WI38 (cell line): ENCODE results near the gene LBP.

Experiments
- H3K4me3 ChIP-seq: 2 replicates; pipeline ENCODE4 v1.5.1; 2011; ENCODE audit warnings: low read depth, mild to moderate bottlenecking, control low read depth, low read length
- TF ChIP-seq, protein P1 (sequence below): IDR thresholded peaks from 2 replicates; pipeline ENCODE4 v1.5.1; 2012; ENCODE audit warnings: low read depth, mild to moderate bottlenecking, control low read depth, low read length

LBP gene

DNA sequence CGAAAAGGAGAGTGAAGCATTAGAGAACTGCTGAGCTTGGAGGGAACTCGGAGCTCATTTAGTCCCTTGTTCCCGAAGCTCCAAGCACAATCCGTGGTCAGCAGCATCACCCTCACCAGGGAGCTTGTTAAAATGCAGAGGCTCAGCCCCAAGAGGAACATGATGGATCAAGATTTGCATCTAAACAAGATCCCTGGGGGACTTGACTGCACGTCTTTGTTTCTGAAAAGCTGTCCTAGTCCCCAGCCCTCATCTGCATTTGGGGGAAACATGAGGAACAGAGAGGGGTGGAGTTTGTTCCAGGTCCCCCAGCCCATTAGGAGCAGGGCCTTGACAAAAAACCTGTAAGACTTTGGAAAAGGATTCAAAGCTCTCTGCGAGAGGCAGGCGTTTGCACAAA is 4.1 kb upstream of the LBP start:
- H3K4me3 ChIP-seq = no peak overlapping the region
- TF ChIP-seq, protein P1, sequence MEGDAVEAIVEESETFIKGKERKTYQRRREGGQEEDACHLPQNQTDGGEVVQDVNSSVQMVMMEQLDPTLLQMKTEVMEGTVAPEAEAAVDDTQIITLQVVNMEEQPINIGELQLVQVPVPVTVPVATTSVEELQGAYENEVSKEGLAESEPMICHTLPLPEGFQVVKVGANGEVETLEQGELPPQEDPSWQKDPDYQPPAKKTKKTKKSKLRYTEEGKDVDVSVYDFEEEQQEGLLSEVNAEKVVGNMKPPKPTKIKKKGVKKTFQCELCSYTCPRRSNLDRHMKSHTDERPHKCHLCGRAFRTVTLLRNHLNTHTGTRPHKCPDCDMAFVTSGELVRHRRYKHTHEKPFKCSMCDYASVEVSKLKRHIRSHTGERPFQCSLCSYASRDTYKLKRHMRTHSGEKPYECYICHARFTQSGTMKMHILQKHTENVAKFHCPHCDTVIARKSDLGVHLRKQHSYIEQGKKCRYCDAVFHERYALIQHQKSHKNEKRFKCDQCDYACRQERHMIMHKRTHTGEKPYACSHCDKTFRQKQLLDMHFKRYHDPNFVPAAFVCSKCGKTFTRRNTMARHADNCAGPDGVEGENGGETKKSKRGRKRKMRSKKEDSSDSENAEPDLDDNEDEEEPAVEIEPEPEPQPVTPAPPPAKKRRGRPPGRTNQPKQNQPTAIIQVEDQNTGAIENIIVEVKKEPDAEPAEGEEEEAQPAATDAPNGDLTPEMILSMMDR = no peak

DNA sequence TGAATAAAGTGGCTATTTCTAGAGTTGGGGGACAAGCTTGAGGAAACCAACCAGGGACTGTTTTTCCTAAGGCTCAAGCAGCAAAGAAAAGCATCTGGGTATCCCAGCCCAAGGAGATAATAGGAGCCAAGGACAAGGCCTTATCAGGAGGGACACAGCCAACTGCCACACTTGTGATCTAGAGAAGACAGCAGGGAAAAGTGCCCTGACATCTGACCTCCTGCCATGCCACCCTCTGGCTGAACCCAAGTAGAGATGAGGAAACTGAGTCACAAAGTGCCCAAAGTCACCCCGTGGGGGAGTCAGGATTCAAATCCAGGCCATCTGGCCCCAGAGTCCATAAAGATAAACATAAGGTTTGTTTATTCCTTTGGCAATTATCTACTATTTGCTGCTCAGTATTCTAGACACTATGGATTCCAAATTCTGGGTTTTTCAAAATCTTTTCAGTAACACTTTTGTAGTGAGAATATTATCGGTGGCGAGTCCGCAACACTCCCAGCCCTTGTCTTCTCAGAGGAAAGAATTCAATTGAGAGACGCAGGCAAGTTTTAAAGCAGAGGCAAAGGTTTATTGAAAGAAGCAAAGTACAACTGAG is 3.5 kb upstream of the LBP start:
- TF ChIP-seq, protein P1 = no peak
- H3K4me3 ChIP-seq = peak overlapping the region; percentile 20

DNA sequence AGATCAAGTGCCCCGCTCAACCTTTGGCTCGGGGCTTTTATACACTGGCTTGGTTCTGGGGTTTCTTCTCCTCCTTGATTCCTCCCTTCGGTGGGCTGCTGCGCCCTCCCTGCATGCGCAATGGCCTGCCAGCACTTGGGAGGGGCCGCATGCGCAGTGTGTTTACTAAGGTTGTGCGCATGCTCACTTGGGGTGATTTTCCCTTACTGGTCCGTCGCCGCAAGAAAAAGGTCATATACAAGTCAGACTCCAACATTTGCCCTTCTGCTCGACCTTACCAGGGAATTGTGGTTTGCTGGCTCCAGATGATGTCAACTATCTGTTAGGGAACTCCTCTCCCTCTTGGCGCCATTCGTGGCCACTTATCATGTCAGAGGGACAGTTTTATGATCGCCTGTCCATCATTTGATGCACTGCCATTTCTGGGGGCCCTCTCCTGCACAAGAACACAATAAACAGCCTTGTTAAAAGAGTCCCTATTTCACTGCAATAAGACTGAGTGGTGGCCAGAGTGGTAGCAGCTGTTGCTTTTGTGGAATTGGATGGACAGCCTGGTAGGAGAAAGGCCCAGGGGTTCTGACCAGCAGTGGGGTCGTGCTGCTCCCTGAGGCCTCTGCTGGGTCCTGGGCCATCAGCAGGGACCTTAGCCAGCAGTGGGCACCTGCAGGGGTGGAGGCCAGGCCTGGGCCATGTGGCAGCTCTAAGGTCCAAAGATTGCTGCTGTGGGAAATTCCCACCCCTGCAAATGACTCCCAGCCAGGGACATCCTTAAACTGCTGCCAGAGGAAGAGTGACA is 2.8 kb upstream of the LBP start:
- TF ChIP-seq, protein P1 = no peak
- peak overlapping the region; percentile 20 for H3K4me3 ChIP-seq

DNA sequence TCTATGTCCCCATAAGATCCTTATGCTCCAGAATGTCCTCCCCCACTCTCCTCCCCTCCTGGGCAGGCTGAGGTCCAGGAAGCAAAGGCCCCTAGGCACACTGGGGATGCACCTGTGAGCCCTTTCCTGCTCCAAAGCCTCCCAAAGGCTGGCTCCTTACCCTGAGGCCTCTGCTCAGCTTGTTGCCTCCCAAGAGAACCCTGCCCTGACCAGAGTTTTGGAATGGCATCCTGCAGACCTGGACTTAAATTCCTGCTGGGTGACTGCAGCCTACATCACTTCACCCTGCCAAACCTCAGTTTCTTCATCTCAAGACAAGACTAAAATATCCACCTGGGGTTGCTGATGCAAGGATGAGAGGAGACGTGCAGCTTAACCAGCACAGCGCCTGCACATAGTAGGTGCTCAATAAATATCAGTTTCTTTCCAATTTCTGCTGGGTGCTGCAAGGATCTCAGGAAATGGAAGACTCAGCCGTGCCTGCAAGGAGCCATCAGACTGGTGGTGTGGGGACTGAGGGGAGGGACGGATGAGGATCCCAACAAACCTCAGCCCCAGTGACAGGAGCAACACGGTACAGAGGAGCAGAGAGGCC is 2.1 kb upstream of the LBP start:
- no peak overlapping the region for H3K4me3 ChIP-seq
- TF ChIP-seq, protein P1 = no peak

DNA sequence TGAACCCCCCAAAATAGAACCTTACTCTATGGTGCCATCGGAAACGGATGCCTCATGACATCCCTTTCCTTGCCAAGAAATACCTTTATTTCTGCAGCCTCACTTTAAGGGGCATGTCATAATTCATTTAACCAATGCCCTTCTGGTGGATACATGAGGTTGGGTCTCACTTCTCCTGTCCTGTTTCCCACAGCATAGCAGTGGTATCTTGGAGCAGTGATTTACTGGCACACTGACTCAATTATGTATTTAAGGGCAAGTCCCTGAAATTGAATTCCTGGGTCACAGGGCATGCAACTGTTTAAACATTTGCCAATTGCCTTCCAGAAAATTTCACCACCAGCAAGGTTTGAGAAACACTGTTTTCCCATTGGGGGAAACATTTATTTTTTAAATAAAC is 639 bp upstream of the LBP start:
- TF ChIP-seq, protein P1 = no peak
- no peak overlapping the region for H3K4me3 ChIP-seq

DNA sequence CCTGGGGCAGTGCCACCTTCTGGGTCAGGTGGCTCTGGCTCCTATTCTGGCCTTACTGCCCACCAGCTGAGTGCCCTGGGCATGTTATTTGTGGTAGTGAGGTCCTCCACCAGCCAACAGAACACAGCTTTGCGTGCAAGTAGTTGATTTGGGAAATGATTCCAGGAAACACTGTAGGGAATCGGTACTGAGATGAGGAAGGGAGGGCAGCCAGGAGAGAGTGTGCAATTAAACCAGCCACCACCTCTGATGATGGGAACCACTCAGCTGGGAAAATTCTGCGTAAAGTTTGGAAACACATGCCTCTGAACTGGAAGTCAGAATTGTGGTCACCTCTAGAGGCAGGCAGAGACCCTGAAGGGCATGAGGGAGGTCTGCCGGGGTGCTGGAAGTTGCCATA is 459 bp downstream of the LBP start:
- no peak overlapping the region for H3K4me3 ChIP-seq
- TF ChIP-seq, protein P1 = no peak

DNA sequence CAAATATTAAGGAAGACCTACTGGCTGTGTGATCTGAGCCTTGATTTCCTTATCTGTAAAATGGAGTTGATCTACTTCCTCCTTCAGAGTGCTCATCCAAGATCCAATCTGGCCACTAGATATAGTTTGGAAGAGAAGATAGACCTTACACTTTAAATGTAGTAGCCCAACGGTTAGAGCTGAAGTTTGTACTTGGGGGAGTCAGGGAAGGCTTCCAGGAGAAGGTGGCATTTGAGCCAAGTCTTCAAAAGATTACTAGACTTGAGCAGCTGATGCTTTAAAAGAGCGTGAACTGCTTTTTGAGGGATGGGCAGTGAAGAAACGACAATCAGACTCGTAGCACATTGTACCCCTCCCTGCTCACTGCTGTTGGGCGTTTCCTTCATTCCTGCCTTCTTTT is 3.6 kb downstream of the LBP start:
- TF ChIP-seq, protein P1 = no peak
- no peak overlapping the region for H3K4me3 ChIP-seq
